ENCODE measurements around the gene FBXO3. TPM values are rescaled to one million over a fixed set of nuclear protein-coding genes. Genes with fewer than 3 reads are reported as not detected.
"Not testable (repeated sequence)": the region's sequence is repeated elsewhere in the genome, so short reads cannot be mapped to it uniquely, and the experiment has no call there.

FBXO3 gene
- 16.7 and 17.9 TPM in 2 replicates for total RNA-seq (2014; rRNA removed; shearing (Covaris generic))

GRCh38 chr11:33773987-33774735, at the start of gene FBXO3:
Gene FBXO3, minus strand, starts transcription at chr11:33774520. Its CDS starts 23 bp downstream, at chr11:33774497.
- peak within 1 kb of the TSS; percentile 78 for H3K4me3 ChIP-seq (ENCODE audit: insufficient read depth, low read depth, low read length)
- no peaks in the 10 kb centered on the region for H3K36me3 ChIP-seq (replicated peaks; ENCODE audit: control insufficient read depth, insufficient read depth, low read length)
- peak; percentile 98 for DNase-seq
- H3K27me3 ChIP-seq (ENCODE audit: control insufficient read depth, insufficient read depth, low read length): peaks cover 25% of the 10 kb centered on the region

GRCh38 chr11:33822981-33823380, 48.7 kb upstream of the FBXO3 start:
- H3K27me3 ChIP-seq (ENCODE audit: control insufficient read depth, insufficient read depth, low read length): peaks cover 13% of the 10 kb centered on the region
- not testable (repeated sequence) for DNase-seq; H3K36me3 ChIP-seq (replicated peaks; ENCODE audit: control insufficient read depth, insufficient read depth, low read length); H3K4me3 ChIP-seq (ENCODE audit: insufficient read depth, low read depth, low read length)

GRCh38 chr11:33819278-33820035, 45.1 kb upstream of the FBXO3 start:
- no peaks in the 10 kb centered on the region; the same call in 1 of the 2 replicates for H3K27me3 ChIP-seq (ENCODE audit: control insufficient read depth, insufficient read depth, low read length)
- DNase-seq: no peak
- no peak overlapping the region for H3K4me3 ChIP-seq (ENCODE audit: insufficient read depth, low read depth, low read length)
- no peaks in the 10 kb centered on the region for H3K36me3 ChIP-seq (replicated peaks; ENCODE audit: control insufficient read depth, insufficient read depth, low read length)

- Histone ChIP-seq H3K36me3 (replicated peaks; ENCODE audit: control insufficient read depth, insufficient read depth, low read length) (no peaks in the 10 kb centered on the region), H3K4me3 (ENCODE audit: insufficient read depth, low read depth, low read length) (no peak overlapping the region), H3K27me3 (ENCODE audit: control insufficient read depth, insufficient read depth, low read length) (peaks cover 2% of the 10 kb centered on the region; the same call in 1 of the 2 replicates)
- peak; percentile 76 for DNase-seq
Observed at GRCh38 chr11:33808228-33808828, 34.0 kb upstream of the FBXO3 start.

GRCh38 chr11:33804471-33804870, 30.2 kb upstream of the FBXO3 start:
- no peaks in the 10 kb centered on the region for H3K36me3 ChIP-seq (replicated peaks; ENCODE audit: control insufficient read depth, insufficient read depth, low read length)
- peaks cover 10% of the 10 kb centered on the region for H3K27me3 ChIP-seq (ENCODE audit: control insufficient read depth, insufficient read depth, low read length)
- no peak for DNase-seq
- H3K4me3 ChIP-seq (ENCODE audit: insufficient read depth, low read depth, low read length): no peak overlapping the region

GRCh38 chr11:33802194-33802950, 28.1 kb upstream of the FBXO3 start:
- peaks cover 10% of the 10 kb centered on the region for H3K27me3 ChIP-seq (ENCODE audit: control insufficient read depth, insufficient read depth, low read length)

GRCh38 chr11:33801821-33802193, 27.5 kb upstream of the FBXO3 start:
- DNase-seq: no peak
- no peaks in the 10 kb centered on the region for H3K36me3 ChIP-seq (replicated peaks; ENCODE audit: control insufficient read depth, insufficient read depth, low read length)
- H3K4me3 ChIP-seq (ENCODE audit: insufficient read depth, low read depth, low read length): peak overlapping the region; percentile 39; the same call in 1 of the 2 replicates
- peaks cover 10% of the 10 kb centered on the region for H3K27me3 ChIP-seq (ENCODE audit: control insufficient read depth, insufficient read depth, low read length)

More at GRCh38 chr11:33802194-33802950, 28.1 kb upstream of the FBXO3 start:
- H3K4me3 ChIP-seq (ENCODE audit: insufficient read depth, low read depth, low read length): peak overlapping the region; percentile 39
- H3K36me3 ChIP-seq (replicated peaks; ENCODE audit: control insufficient read depth, insufficient read depth, low read length): no peaks in the 10 kb centered on the region
- peak; percentile 49 for DNase-seq

GRCh38 chr11:33797879-33798278, 23.6 kb upstream of the FBXO3 start:
- H3K27me3 ChIP-seq (ENCODE audit: control insufficient read depth, insufficient read depth, low read length): peaks cover 8% of the 10 kb centered on the region
- no peak for DNase-seq
- H3K36me3 ChIP-seq (replicated peaks; ENCODE audit: control insufficient read depth, insufficient read depth, low read length): no peaks in the 10 kb centered on the region
- no peak overlapping the region for H3K4me3 ChIP-seq (ENCODE audit: insufficient read depth, low read depth, low read length)

GRCh38 chr11:33790040-33790439, 15.7 kb upstream of the FBXO3 start:
- DNase-seq: no peak
- H3K27me3 ChIP-seq (ENCODE audit: control insufficient read depth, insufficient read depth, low read length): no peaks in the 10 kb centered on the region
- no peaks in the 10 kb centered on the region for H3K36me3 ChIP-seq (replicated peaks; ENCODE audit: control insufficient read depth, insufficient read depth, low read length)
- H3K4me3 ChIP-seq (ENCODE audit: insufficient read depth, low read depth, low read length): no peak overlapping the region

GRCh38 chr11:33788095-33788494, 13.8 kb upstream of the FBXO3 start:
- H3K27me3 ChIP-seq (ENCODE audit: control insufficient read depth, insufficient read depth, low read length); H3K36me3 ChIP-seq (replicated peaks; ENCODE audit: control insufficient read depth, insufficient read depth, low read length); H3K4me3 ChIP-seq (ENCODE audit: insufficient read depth, low read depth, low read length); DNase-seq: not testable (repeated sequence)

GRCh38 chr11:33787076-33787475, 12.8 kb upstream of the FBXO3 start:
- no peak overlapping the region for H3K4me3 ChIP-seq (ENCODE audit: insufficient read depth, low read depth, low read length)
- no peaks in the 10 kb centered on the region for H3K36me3 ChIP-seq (replicated peaks; ENCODE audit: control insufficient read depth, insufficient read depth, low read length)
- no peak for DNase-seq
- no peaks in the 10 kb centered on the region for H3K27me3 ChIP-seq (ENCODE audit: control insufficient read depth, insufficient read depth, low read length)

- no peak for DNase-seq
- Histone ChIP-seq H3K27me3 (ENCODE audit: control insufficient read depth, insufficient read depth, low read length) (no peaks in the 10 kb centered on the region), H3K36me3 (replicated peaks; ENCODE audit: control insufficient read depth, insufficient read depth, low read length) (no peaks in the 10 kb centered on the region)
Observed at GRCh38 chr11:33785609-33786008, 11.3 kb upstream of the FBXO3 start.

GRCh38 chr11:33779849-33780528, 5.7 kb upstream of the FBXO3 start:
- Histone ChIP-seq H3K36me3 (replicated peaks; ENCODE audit: control insufficient read depth, insufficient read depth, low read length) (no peaks in the 10 kb centered on the region), H3K4me3 (ENCODE audit: insufficient read depth, low read depth, low read length) (no peak overlapping the region), H3K27me3 (ENCODE audit: control insufficient read depth, insufficient read depth, low read length) (peaks cover 8% of the 10 kb centered on the region)
- DNase-seq: no peak

More at GRCh38 chr11:33785609-33786008, 11.3 kb upstream of the FBXO3 start:
- H3K4me3 ChIP-seq (ENCODE audit: insufficient read depth, low read depth, low read length): no peak overlapping the region

GRCh38 chr11:33778675-33779074, 4.4 kb upstream of the FBXO3 start:
- H3K36me3 ChIP-seq (replicated peaks; ENCODE audit: control insufficient read depth, insufficient read depth, low read length): no peaks in the 10 kb centered on the region
- peaks cover 16% of the 10 kb centered on the region for H3K27me3 ChIP-seq (ENCODE audit: control insufficient read depth, insufficient read depth, low read length)
- no peak for DNase-seq
- H3K4me3 ChIP-seq (ENCODE audit: insufficient read depth, low read depth, low read length): no peak overlapping the region
